ENCODE data around the gene HLA-G.

HLA-G gene

DNA sequence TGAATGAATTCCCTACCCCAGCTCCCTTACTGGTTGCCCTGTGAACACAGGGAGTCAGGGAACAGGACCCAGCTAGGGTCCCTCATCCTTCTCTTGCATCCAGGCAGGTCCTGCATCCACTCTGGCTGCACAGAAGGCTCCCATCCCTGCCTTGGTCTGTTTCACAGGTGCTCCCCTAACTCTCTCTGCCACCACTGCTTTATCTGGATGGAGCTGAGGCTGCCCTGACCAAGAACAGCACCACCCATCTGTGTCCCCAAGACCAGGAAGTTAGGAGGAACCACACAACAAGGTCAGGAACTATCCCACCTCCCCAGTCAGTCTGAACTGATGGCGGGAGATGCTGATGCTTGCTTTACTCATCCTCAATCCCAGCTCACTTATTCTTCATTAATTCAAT lies 16.2 kb upstream of the HLA-G start:
- Histone ChIP-seq H3K14ac (ENCODE audit: low read length) (no peak overlapping the region), H3K9ac (ENCODE audit: low read depth, low read length, poor library complexity) (no peak overlapping the region), H3K27me3 (ENCODE audit: control insufficient read depth in 3 of 3, insufficient read depth in 3 of 3, low read depth in 1 of 3, low read length in 3 of 3) (peaks cover 0 to 22% (median 0%) of the 10 kb centered on the region in 3 experiments), H3K4me1 (ENCODE audit: control insufficient read depth in 2 of 2, insufficient read depth in 1 of 2, low read depth in 1 of 2, low read length in 2 of 2) (no peaks in the 10 kb centered on the region), H2BK120ac (ENCODE audit: low read depth, low read length) (no peak overlapping the region), H2AFZ (ENCODE audit: low read length) (no peak overlapping the region), H2AK5ac (ENCODE audit: low read depth, low read length) (no peak overlapping the region), H3K18ac (ENCODE audit: low read length) (no peak overlapping the region), H4K8ac (ENCODE audit: low read depth, low read length) (no peak overlapping the region), H3K9me3 (replicated peaks in 1 of 2; ENCODE audit: control insufficient read depth in 2 of 2, insufficient read depth in 1 of 2, low read depth in 1 of 2, low read length in 2 of 2) (no peaks in the 10 kb centered on the region), H4K91ac (ENCODE audit: low read depth, low read length, poor library complexity) (no peak overlapping the region), H3K23ac (ENCODE audit: low read depth, low read length, poor library complexity) (no peak overlapping the region), H3K4me3 (ENCODE audit: low read length in 2 of 2) (no peak overlapping the region), H3K27ac (replicated peaks; ENCODE audit: low read length) (no peak overlapping the region), H3K4me2 (ENCODE audit: insufficient read depth, low read length, poor library complexity, severe bottlenecking) (no peak overlapping the region), H2BK15ac (ENCODE audit: low read length) (no peak overlapping the region), H2BK5ac (ENCODE audit: low read length) (no peak overlapping the region), H2BK12ac (ENCODE audit: low read length) (no peak overlapping the region), H3K36me3 (replicated peaks in 1 of 2; ENCODE audit: control insufficient read depth in 2 of 2, insufficient read depth in 2 of 2, low read length in 2 of 2) (no peaks in the 10 kb centered on the region), H3K79me1 (ENCODE audit: low read depth, low read length) (no peaks in the 10 kb centered on the region), H3K4ac (ENCODE audit: low read length) (no peak overlapping the region)
- no CpG with 5 or more reads among the region's 1 CpG for WGBS, 2 donors (ENCODE audit: extremely low coverage in 2 of 2, insufficient read length in 2 of 2, insufficient replicate concordance in 1 of 2)
- no peak for DNase-seq (ENCODE audit: low spot score)

DNA sequence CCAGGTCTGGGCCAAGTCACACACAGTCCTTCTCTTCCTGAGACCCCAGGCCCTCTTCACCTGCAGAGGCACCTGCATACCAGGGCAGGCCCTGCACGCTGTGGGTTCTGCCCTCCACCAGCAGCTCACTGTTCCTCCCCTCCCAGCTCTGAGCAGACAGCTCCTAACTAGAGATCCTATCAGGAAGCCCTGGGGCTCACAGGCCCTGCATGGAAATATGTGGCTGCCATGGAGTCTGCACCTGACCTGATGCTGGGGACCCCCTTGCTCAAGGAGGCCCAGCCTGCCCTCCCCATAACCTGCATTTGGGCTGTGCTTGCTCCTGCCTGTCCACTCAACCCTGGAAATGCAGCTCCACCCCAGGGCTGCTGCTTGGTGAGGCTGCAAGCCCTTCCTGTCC lies 14.6 kb upstream of the HLA-G start:
- Histone ChIP-seq H3K36me3 (replicated peaks in 1 of 2; ENCODE audit: control insufficient read depth in 2 of 2, insufficient read depth in 2 of 2, low read length in 2 of 2) (no peaks in the 10 kb centered on the region), H3K23ac (ENCODE audit: low read depth, low read length, poor library complexity) (no peak overlapping the region), H2BK12ac (ENCODE audit: low read length) (no peak overlapping the region), H3K4me1 (ENCODE audit: control insufficient read depth in 2 of 2, insufficient read depth in 1 of 2, low read depth in 1 of 2, low read length in 2 of 2) (no peaks in the 10 kb centered on the region), H4K8ac (ENCODE audit: low read depth, low read length) (no peak overlapping the region), H3K9me3 (replicated peaks in 1 of 2; ENCODE audit: control insufficient read depth in 2 of 2, insufficient read depth in 1 of 2, low read depth in 1 of 2, low read length in 2 of 2) (no peaks in the 10 kb centered on the region), H3K18ac (ENCODE audit: low read length) (no peak overlapping the region), H2BK15ac (ENCODE audit: low read length) (peak overlapping the region; percentile 4), H2AK5ac (ENCODE audit: low read depth, low read length) (no peak overlapping the region), H2BK5ac (ENCODE audit: low read length) (no peak overlapping the region), H3K4ac (ENCODE audit: low read length) (no peak overlapping the region), H2AFZ (ENCODE audit: low read length) (no peak overlapping the region), H4K91ac (ENCODE audit: low read depth, low read length, poor library complexity) (no peak overlapping the region), H3K14ac (ENCODE audit: low read length) (no peak overlapping the region), H2BK120ac (ENCODE audit: low read depth, low read length) (no peak overlapping the region), H3K4me3 (ENCODE audit: low read length in 2 of 2) (peak overlapping the region in 1 of 2 donors; percentile 41), H3K27me3 (ENCODE audit: control insufficient read depth in 3 of 3, insufficient read depth in 3 of 3, low read depth in 1 of 3, low read length in 3 of 3) (peaks cover 0 to 22% (median 0%) of the 10 kb centered on the region in 3 experiments), H3K4me2 (ENCODE audit: insufficient read depth, low read length, poor library complexity, severe bottlenecking) (no peak overlapping the region), H3K79me1 (ENCODE audit: low read depth, low read length) (no peaks in the 10 kb centered on the region), H3K9ac (ENCODE audit: low read depth, low read length, poor library complexity) (no peak overlapping the region), H3K27ac (replicated peaks; ENCODE audit: low read length) (no peak overlapping the region)
- DNase-seq (ENCODE audit: low spot score), result no peak
- no CpG with 5 or more reads among the region's 1 CpG for WGBS, 2 donors (ENCODE audit: extremely low coverage in 2 of 2, insufficient read length in 2 of 2, insufficient replicate concordance in 1 of 2)

DNA sequence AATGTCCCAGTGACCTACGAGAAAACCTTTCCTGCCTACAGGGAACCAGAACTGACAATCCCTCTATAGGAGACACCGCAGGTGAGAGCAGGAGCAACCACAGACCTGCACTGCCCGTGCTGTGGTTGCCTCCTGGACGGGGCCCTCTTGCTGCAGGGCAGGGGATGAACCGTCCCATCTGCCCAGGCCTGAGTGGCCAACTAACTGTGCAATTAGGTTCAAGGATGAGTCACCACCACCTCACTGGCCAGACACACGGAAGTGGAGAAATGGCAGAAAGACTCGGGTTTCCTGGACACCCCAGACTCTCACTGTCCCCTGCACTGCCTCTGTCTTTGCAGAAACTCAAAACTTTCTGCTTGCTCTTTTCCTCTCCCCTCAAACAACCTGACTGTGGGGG lies 13.8 kb upstream of the HLA-G start:
- H3K27me3 ChIP-seq (ENCODE audit: control insufficient read depth in 3 of 3, insufficient read depth in 3 of 3, low read depth in 1 of 3, low read length in 3 of 3), result peaks cover 0 to 22% (median 0%) of the 10 kb centered on the region in 3 experiments
- no peak overlapping the region for H4K8ac ChIP-seq (ENCODE audit: low read depth, low read length)
- no peaks in the 10 kb centered on the region for H3K79me1 ChIP-seq (ENCODE audit: low read depth, low read length)
- no peak overlapping the region for H3K4me2 ChIP-seq (ENCODE audit: insufficient read depth, low read length, poor library complexity, severe bottlenecking)
- H3K36me3 ChIP-seq (replicated peaks in 1 of 2; ENCODE audit: control insufficient read depth in 2 of 2, insufficient read depth in 2 of 2, low read length in 2 of 2), result no peaks in the 10 kb centered on the region
- no peak overlapping the region for H3K18ac ChIP-seq (ENCODE audit: low read length)
- H3K9me3 ChIP-seq (replicated peaks in 1 of 2; ENCODE audit: control insufficient read depth in 2 of 2, insufficient read depth in 1 of 2, low read depth in 1 of 2, low read length in 2 of 2), result no peaks in the 10 kb centered on the region
- H3K27ac ChIP-seq (replicated peaks; ENCODE audit: low read length), result no peak overlapping the region
- no peak overlapping the region for H2AK5ac ChIP-seq (ENCODE audit: low read depth, low read length)
- WGBS, 2 donors (ENCODE audit: extremely low coverage in 2 of 2, insufficient read length in 2 of 2, insufficient replicate concordance in 1 of 2), result no CpG with 5 or more reads among the region's 7 CpGs
- H2BK15ac ChIP-seq (ENCODE audit: low read length), result no peak overlapping the region
- DNase-seq (ENCODE audit: low spot score), result no peak
- H3K9ac ChIP-seq (ENCODE audit: low read depth, low read length, poor library complexity), result peak overlapping the region; percentile 27
- H3K14ac ChIP-seq (ENCODE audit: low read length), result no peak overlapping the region
- H2BK12ac ChIP-seq (ENCODE audit: low read length), result no peak overlapping the region
- no peaks in the 10 kb centered on the region for H3K4me1 ChIP-seq (ENCODE audit: control insufficient read depth in 2 of 2, insufficient read depth in 1 of 2, low read depth in 1 of 2, low read length in 2 of 2)
- H2BK5ac ChIP-seq (ENCODE audit: low read length), result no peak overlapping the region
- no peak overlapping the region for H3K4me3 ChIP-seq (ENCODE audit: low read length in 2 of 2)
- H2AFZ ChIP-seq (ENCODE audit: low read length), result no peak overlapping the region
- no peak overlapping the region for H2BK120ac ChIP-seq (ENCODE audit: low read depth, low read length)
- no peak overlapping the region for H3K23ac ChIP-seq (ENCODE audit: low read depth, low read length, poor library complexity)
- no peak overlapping the region for H4K91ac ChIP-seq (ENCODE audit: low read depth, low read length, poor library complexity)
- H3K4ac ChIP-seq (ENCODE audit: low read length), result no peak overlapping the region

DNA sequence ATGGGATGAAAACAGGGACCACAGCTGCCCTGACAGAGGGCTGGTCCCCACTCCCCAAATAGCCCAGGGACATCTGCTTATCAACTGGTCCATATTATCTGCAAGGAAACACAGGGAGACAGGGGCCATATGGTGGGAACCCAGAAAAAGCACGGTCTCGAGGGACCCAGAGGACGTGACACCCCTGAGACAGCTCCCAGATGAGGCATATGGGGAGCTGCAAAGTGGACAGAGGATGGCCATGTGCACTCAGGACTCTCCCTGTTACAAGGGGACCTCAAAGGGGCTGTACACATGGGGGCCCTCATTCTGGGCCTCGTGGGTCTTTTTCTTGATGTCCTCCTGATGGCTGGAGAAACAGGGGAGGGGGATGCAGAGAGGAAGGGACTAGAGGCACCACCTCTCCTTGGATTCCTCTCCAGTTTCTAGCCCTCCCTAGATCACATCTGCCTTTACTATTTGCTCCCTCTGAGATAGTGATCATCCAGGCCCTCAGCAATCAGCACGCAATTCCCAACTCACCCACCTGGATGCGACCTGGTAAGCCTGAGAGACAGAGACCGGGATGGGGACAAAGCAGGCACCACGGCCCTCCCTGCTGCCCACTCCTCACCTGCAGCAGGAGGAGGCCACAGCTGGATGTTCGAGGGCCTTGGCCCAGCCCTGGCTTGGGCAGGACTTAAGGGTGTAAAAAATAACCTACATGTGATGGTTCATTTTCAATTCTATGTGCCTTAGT lies 13.1 kb upstream of the HLA-G start:
- Histone ChIP-seq H2BK15ac (ENCODE audit: low read length) (no peak overlapping the region), H4K91ac (ENCODE audit: low read depth, low read length, poor library complexity) (no peak overlapping the region), H3K4ac (ENCODE audit: low read length) (no peak overlapping the region), H3K27ac (replicated peaks; ENCODE audit: low read length) (no peak overlapping the region), H2AK5ac (ENCODE audit: low read depth, low read length) (no peak overlapping the region), H3K9me3 (replicated peaks in 1 of 2; ENCODE audit: control insufficient read depth in 2 of 2, insufficient read depth in 1 of 2, low read depth in 1 of 2, low read length in 2 of 2) (no peaks in the 10 kb centered on the region), H3K36me3 (replicated peaks in 1 of 2; ENCODE audit: control insufficient read depth in 2 of 2, insufficient read depth in 2 of 2, low read length in 2 of 2) (no peaks in the 10 kb centered on the region), H3K18ac (ENCODE audit: low read length) (no peak overlapping the region), H3K23ac (ENCODE audit: low read depth, low read length, poor library complexity) (peak overlapping the region; percentile 35), H2AFZ (ENCODE audit: low read length) (no peak overlapping the region), H3K4me2 (ENCODE audit: insufficient read depth, low read length, poor library complexity, severe bottlenecking) (no peak overlapping the region), H3K14ac (ENCODE audit: low read length) (no peak overlapping the region), H3K4me1 (ENCODE audit: control insufficient read depth in 2 of 2, insufficient read depth in 1 of 2, low read depth in 1 of 2, low read length in 2 of 2) (no peaks in the 10 kb centered on the region), H3K27me3 (ENCODE audit: control insufficient read depth in 3 of 3, insufficient read depth in 3 of 3, low read depth in 1 of 3, low read length in 3 of 3) (peaks cover 0 to 22% (median 0%) of the 10 kb centered on the region in 3 experiments), H3K4me3 (ENCODE audit: low read length in 2 of 2) (no peak overlapping the region), H3K9ac (ENCODE audit: low read depth, low read length, poor library complexity) (peak overlapping the region; percentile 13), H2BK12ac (ENCODE audit: low read length) (no peak overlapping the region), H2BK5ac (ENCODE audit: low read length) (no peak overlapping the region), H4K8ac (ENCODE audit: low read depth, low read length) (no peak overlapping the region), H3K79me1 (ENCODE audit: low read depth, low read length) (no peaks in the 10 kb centered on the region), H2BK120ac (ENCODE audit: low read depth, low read length) (no peak overlapping the region)
- WGBS, 2 donors (ENCODE audit: extremely low coverage in 2 of 2, insufficient read length in 2 of 2, insufficient replicate concordance in 1 of 2), result no CpG with 5 or more reads among the region's 9 CpGs
- DNase-seq (ENCODE audit: low spot score), result no peak
